HG03460 (cell line): ENCODE results near the gene CYP3A5.
"Not testable (repeated sequence)": the region's sequence is repeated elsewhere in the genome, so short reads cannot be mapped to it uniquely, and the experiment has no call there.

Experiments used
- ATAC-seq: cut with Tn5 transposase; IDR thresholded peaks from one replicate; pipeline ENCODE4 v1.9.1; 2021; ENCODE audit not compliant: unreplicated experiment

The CYP3A5 gene

GRCh38 chr7:99643464-99643863 is 36.3 kb downstream of the CYP3A5 start:
- no peak for ATAC-seq

GRCh38 chr7:99642027-99642426 is 37.8 kb downstream of the CYP3A5 start:
- ATAC-seq: no peak

DNA sequence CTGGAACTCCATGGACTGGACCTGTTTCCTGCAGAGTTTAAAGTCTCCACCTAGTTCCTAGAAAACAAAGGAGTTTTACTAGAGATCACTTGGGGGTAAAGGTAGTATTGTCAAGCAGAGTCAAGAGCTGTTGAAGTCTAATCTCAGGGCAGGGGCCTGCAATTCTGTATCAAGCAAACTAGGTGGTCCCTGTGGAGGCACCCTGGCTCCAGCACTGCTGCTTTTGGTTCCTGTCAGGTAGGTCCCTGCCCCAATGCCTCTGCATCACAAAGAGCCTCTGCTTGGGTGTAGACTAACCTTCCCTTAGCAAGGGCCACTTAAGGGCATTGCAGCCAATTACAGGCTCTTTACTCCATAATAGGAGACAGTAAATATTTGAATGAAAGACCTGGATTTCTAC is 40.5 kb downstream of the CYP3A5 start:
- ATAC-seq: no peak

GRCh38 chr7:99638731-99639130 is 41.1 kb downstream of the CYP3A5 start:
- ATAC-seq: no peak

DNA sequence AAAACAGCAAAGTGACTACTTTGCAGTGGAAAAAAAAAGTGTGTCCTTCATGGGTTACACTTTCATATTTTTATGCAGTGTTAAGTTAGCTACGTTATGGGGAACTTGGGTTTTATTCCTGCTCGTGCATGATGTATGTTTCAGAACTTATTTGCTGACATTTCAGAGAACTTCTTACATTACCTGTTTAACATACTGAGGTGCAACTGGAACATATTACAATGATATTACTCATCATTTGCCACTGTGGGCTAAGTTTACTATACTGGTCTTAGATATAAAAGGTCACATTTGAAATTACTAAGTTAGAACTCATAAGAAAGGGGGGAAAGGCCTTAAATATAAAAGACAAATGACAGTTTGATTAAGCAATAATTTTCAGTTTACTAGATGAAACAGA is 42.4 kb downstream of the CYP3A5 start:
- ATAC-seq: not testable (repeated sequence)

DNA sequence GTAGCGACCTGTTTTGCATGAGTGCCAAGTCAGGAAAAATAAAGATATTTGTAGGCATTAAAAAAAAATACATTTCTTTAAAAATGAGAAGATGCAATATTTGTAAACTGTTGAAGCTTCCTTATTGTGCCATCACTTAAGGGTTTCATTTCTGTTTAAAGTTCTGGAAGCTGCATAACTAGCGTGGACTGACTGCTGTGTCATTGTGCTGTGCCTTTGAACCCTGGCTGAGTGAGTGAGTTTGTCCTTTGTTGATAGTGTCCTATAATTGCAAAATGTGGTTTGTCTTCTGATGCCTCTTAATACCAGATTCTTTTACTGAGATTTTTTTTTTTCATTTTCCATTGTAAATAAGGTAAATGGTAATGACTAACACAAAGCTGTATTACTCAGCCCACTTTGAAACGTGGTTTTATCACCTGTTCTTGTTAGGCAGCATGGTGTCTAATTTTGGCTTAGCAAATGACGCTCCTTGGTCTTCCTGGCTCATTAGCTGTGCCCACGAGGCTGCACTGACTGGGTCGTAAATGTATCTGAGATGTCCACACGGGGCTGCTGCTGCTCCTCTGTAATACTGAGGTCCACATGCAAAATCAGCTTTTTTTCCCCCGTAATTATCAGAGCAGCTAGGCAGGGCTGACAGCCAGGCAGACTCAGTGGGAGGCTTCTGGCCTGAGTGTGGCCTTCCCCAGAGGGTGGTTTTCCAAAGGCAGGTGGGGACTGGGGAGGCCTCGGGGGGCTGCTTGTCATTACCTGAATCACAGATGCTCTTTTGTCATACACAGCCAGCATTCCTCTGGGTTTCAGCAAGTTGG is 48.3 kb downstream of the CYP3A5 start:
- no peak for ATAC-seq

- no peak for ATAC-seq
These were observed 50.2 kb downstream of the CYP3A5 start for GRCh38 chr7:99629643-99630042.

DNA sequence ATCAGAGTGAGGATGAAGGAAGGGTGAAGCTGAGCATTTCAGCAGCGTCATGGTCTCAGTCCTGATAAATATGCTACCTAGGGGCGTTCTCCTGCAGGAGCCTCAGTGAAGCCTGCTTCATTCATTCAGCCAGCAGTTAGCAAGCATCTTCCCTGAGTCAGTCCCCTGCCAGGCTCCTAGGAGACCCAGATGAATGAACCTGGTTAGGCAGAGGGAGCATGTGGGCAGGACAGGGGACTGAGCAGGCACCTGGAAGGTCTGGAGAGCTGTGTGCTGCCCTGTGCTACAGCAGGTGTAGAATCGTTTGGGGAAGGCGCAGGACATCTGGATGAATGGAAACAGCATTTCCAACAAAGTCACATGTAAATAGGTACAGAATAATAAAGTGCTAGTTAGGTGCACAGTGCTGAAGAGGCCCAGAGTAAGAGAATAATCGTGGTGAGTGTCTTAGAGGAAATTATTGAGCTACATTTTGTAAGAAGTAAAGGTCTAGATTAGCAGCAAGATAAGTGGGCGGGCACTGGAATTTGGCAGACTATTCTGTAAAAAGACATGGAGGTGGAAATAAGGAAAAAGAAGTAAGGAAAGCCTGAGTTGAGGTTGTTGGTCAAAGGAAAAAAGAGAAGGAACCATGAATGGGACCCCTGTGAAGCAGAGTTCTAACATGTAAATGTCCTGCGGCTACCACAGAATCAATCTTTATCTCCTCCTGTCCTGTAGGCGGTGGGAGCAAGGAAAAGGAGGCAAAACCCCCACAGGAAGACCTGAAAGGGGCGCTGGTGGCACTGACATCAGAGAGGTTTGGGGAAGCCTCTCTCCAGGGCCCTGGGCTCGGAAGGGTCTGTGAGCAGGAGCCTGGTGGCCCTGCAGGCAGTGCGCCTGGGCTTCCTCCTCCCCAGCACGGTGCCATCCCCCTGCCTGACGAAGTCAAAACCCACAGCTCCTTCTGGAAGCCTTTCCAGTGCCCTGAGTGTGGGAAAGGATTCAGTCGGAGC is 51.0 kb downstream of the CYP3A5 start:
- ATAC-seq: no peak

GRCh38 chr7:99627513-99627912 is 52.3 kb downstream of the CYP3A5 start:
- no peak for ATAC-seq

DNA sequence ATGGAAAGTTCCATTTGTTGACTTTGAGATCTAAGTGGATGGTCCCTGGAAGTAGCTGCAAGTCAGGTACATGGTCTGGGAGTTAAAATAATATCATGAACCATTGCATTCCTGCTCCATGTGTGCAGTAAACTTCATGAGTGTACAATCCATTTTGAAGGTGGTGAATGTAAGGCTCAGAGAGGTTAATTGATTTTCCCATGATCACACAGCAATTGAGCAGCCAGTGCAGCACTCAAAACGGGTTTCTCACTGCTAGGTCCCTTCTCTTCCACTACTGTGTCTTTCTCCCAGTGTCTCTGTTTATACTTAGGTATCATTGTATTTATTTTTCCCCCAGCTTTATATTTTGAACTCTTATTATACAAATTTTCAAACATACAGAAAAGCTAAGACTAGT is 53.1 kb downstream of the CYP3A5 start:
- no peak for ATAC-seq

DNA sequence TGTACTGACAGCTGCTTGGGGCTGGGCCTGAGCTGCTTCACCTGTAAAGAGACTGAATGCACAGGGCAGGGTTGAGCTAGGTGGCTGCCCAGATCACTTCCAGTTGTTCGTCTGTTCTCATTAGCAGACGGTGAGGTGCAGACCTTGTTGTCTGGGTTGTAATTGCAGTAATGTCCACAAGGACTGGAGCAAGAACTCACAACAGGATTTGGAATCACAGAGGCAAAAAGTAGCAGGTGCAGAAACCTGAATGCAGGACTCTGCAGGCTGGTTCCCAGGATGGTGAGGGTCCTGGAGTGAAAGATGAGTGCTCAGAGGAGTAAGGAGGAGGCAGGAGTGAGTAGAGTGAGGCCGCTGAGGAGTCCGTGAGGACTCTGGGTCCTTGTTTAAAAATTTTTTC is 53.8 kb downstream of the CYP3A5 start:
- ATAC-seq: no peak

DNA sequence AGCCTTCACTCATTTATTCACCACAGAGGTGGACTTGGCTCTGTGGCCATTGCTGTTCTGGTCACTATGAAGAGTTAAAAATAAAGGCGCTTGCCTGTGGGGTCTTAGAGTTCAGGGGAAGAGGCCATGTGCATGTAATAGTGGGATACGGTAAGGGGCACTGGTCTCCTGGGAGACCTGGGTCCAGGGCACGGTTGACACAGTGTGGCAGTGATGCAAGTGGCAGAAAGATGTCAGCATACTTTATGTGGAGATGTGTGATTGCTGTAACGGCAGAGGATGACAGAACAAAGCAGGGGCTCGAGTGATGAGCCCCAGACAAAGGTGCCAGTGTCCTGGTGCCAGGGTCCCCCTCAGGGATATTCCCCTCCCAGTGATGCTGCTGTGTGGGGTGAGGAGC is 54.5 kb downstream of the CYP3A5 start:
- no peak for ATAC-seq

- no peak for ATAC-seq
These were observed 55.3 kb downstream of the CYP3A5 start for GRCh38 chr7:99624484-99624883.

DNA sequence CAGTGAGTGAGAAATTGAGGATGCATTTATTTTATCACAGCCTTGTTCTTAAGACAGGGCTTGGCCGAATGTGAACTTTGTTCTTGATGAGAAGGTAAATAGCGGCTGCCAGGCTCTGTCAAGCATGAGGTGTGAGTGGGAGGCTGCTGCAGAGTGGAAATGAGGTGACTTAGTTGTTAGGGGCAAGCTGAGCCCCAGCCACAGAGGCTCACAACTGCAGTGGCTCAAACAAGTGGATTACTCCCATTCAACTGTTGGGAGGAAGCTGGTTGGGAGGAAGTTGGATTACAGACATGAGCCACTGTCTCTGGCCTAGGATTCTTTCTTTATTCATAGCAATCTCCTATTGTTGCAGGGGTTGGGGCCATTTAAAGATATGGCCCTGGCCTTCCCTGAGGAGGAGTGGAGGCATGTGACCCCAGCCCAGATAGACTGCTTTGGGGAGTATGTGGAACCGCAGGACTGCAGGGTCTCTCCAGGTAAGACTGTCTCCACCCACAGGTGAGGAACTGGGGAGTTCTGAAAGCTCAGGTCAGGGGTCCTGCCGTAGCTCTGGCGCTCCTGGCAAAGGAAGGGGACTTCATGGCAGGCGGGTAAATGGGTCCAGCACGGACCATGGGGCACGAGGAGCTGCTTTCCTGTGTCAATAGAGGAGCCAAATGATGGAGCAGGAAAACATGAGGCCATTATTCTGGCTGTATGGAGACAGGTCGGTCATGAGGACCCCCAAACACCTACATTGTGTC is 55.9 kb downstream of the CYP3A5 start:
- ATAC-seq: no peak

DNA sequence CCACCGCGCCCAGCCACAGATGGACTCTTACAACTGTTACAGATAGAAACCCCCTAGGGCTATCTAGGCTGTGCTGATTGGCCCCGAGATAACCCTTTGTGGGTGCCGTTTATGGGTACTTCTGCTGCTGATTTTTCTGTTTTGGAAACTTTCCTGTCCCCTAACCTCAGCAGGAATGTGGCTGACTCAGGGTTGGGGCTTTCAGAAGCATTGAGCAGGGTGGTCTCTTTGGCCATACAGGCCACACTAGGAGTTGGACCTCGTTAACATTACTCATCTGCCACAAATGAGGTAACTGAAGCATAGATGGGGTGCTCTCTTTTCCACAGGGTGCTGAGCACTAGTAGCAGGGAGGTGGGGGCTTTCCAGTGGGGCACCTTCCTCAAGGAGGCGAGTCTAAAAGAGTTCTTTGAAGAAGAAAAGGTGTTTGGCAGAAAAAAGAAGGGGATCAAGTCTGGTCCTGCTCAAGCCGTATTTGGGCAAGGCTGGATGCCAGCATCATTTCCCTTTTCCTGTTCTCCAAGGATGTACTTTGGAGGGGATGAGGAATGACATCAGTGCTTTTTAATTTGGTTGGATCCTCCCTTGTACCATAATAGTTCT is 56.6 kb downstream of the CYP3A5 start:
- ATAC-seq: no peak

DNA sequence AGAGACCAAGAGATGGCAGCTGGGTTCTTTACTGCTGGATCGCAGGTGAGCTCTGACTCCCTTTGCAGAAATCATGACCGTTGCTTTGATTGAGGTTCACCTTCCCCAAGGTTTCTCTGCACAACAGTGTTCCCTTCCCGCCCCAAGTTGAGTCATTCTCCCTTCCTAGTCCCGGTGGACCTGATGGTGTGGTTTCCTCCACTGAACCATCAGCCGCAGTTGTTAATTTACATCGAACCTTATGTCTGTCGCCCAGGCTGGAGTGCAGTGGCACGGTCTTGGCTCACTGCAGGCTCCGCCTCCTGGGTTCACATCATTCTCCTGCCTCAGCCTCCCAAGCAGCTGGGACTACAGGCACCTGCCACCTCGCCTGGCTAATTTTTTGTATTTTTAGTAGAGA is 57.2 kb downstream of the CYP3A5 start:
- no peak for ATAC-seq

GRCh38 chr7:99621271-99621670 is 58.5 kb downstream of the CYP3A5 start:
- ATAC-seq: no peak

GRCh38 chr7:99619571-99620130 is 60.1 kb downstream of the CYP3A5 start:
- ATAC-seq: no peak

- ATAC-seq: no peak
These were observed 61.1 kb downstream of the CYP3A5 start for GRCh38 chr7:99618726-99619125.

- no peak for ATAC-seq
These were observed 62.5 kb downstream of the CYP3A5 start for GRCh38 chr7:99617192-99617781.
